AG04450 (cell line): ENCODE results near the gene NUTM2G. TPM values are rescaled to one million over a fixed set of nuclear protein-coding genes. Genes with fewer than 3 reads are reported as not detected.
"Not testable (repeated sequence)": the region's sequence is repeated elsewhere in the genome, so short reads cannot be mapped to it uniquely, and the experiment has no call there.

Experiments used
- CTCF ChIA-PET: fragments of 300-600, 350-600 bp; formaldehyde crosslinking; extraction: SDS; loops from one replicate; lab custom pipeline; 2022; ENCODE audit warnings: antibody characterized with exemption, inconsistent platforms; lab: Charles Lee
- POLR2A ChIA-PET: fragments of 350-600 bp; formaldehyde crosslinking; extraction: SDS; loops from one replicate; lab custom pipeline; 2021; ENCODE audit warnings: antibody characterized with exemption, inconsistent platforms; lab: Yijun Ruan, JAX
- DNase-seq: peaks from one replicate; pipeline ENCODE4 v3.0.0-alpha.2; 2011; ENCODE audit warnings: low read depth, low spot score
- H3K27ac ChIP-seq: one replicate; pipeline ENCODE4 v1.5.1; 2012; ENCODE audit warnings: low read depth, low read length, control low read depth
- H3K27me3 ChIP-seq: one replicate; pipeline ENCODE4 v1.6.0; 2012; ENCODE audit warnings: low read length; ENCODE audit not compliant: control insufficient read depth, insufficient read depth
- H3K4me3 ChIP-seq: 2 replicates; pipeline ENCODE4 v1.5.1; 2011; ENCODE audit warnings: mild to moderate bottlenecking, low read depth, low read length, control low read depth
- H3K9me3 ChIP-seq: 2 replicates; pipeline ENCODE4 v1.5.1; 2012; ENCODE audit warnings: low read length; ENCODE audit not compliant: control insufficient read depth, insufficient read depth
- polyA plus RNA-seq: library from polyadenylated mRNA; depleted of rRNA; stranded (reverse); fragments of >200 nt; gene quantifications from 2 replicates; pipeline ENCODE4 v1.2.3, GENCODE V29; 2011
- TF ChIP-seq, protein P1 (sequence below): IDR thresholded peaks from 2 replicates; pipeline ENCODE4 v1.5.1; 2011; ENCODE audit warnings: low read depth, low read length, control low read depth, inconsistent platforms

NUTM2G gene
- polyA plus RNA-seq, 1 experiment: not detected

- ChIA-PET CTCF (no interaction called here), POLR2A (no interaction called here)
- Histone ChIP-seq H3K27ac (no peak overlapping the region), H3K9me3 (no peaks in the 10 kb centered on the region), H3K4me3 (no peak overlapping the region), H3K27me3 (no peaks in the 10 kb centered on the region)
- TF ChIP-seq, protein P1, sequence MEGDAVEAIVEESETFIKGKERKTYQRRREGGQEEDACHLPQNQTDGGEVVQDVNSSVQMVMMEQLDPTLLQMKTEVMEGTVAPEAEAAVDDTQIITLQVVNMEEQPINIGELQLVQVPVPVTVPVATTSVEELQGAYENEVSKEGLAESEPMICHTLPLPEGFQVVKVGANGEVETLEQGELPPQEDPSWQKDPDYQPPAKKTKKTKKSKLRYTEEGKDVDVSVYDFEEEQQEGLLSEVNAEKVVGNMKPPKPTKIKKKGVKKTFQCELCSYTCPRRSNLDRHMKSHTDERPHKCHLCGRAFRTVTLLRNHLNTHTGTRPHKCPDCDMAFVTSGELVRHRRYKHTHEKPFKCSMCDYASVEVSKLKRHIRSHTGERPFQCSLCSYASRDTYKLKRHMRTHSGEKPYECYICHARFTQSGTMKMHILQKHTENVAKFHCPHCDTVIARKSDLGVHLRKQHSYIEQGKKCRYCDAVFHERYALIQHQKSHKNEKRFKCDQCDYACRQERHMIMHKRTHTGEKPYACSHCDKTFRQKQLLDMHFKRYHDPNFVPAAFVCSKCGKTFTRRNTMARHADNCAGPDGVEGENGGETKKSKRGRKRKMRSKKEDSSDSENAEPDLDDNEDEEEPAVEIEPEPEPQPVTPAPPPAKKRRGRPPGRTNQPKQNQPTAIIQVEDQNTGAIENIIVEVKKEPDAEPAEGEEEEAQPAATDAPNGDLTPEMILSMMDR: no peak
- no peak for DNase-seq
Observed at GRCh38 chr9:96892131-96892530, 36.5 kb upstream of the NUTM2G start.

GRCh38 chr9:96900010-96900409 is 28.6 kb upstream of the NUTM2G start:
- DNase-seq, H3K27me3 ChIP-seq, POLR2A ChIA-PET, H3K9me3 ChIP-seq, CTCF ChIA-PET, H3K27ac ChIP-seq, H3K4me3 ChIP-seq: not testable (repeated sequence)

- H3K4me3 ChIP-seq, DNase-seq, CTCF ChIA-PET, H3K27ac ChIP-seq, H3K27me3 ChIP-seq, H3K9me3 ChIP-seq, POLR2A ChIA-PET: not testable (repeated sequence)
Observed at GRCh38 chr9:96904947-96905722, 23.5 kb upstream of the NUTM2G start.

- H3K4me3 ChIP-seq, POLR2A ChIA-PET, H3K27me3 ChIP-seq, DNase-seq, H3K27ac ChIP-seq, CTCF ChIA-PET, H3K9me3 ChIP-seq: not testable (repeated sequence)
Observed at GRCh38 chr9:96908479-96908878, 20.2 kb upstream of the NUTM2G start.

- POLR2A ChIA-PET, DNase-seq, H3K4me3 ChIP-seq, CTCF ChIA-PET, H3K9me3 ChIP-seq, H3K27me3 ChIP-seq, H3K27ac ChIP-seq: not testable (repeated sequence)
Observed at GRCh38 chr9:96915539-96915938, 13.1 kb upstream of the NUTM2G start.

DNA sequence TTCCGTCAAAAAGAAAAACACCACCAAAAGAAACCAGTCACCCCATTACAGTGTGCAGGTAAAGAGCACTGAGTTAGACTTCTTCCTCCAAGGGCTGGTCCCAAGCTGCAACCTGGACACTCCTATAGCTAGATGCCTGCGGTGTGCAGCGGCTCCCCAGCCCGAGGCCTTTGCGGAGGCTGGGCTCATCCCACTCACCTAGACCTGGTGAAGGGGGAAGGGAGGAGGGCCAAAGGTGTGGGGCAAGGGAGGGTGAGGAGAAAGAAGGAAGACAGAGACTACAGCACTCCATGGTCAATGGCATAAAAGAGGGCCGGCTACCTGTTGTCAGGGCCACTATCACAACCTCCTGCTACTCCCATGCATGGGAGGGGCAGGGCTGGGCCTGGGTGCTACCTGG is 12.1 kb upstream of the NUTM2G start:
- CTCF ChIA-PET, H3K27me3 ChIP-seq, H3K4me3 ChIP-seq, DNase-seq, H3K9me3 ChIP-seq, POLR2A ChIA-PET, H3K27ac ChIP-seq: not testable (repeated sequence)

GRCh38 chr9:96918550-96918949 is 10.1 kb upstream of the NUTM2G start:
- CTCF ChIA-PET, H3K4me3 ChIP-seq, POLR2A ChIA-PET, H3K27ac ChIP-seq, DNase-seq, H3K9me3 ChIP-seq, H3K27me3 ChIP-seq: not testable (repeated sequence)

GRCh38 chr9:96920803-96921202 is 7.8 kb upstream of the NUTM2G start:
- CTCF ChIA-PET, POLR2A ChIA-PET, H3K9me3 ChIP-seq, DNase-seq, H3K27me3 ChIP-seq, H3K27ac ChIP-seq, H3K4me3 ChIP-seq: not testable (repeated sequence)

DNA sequence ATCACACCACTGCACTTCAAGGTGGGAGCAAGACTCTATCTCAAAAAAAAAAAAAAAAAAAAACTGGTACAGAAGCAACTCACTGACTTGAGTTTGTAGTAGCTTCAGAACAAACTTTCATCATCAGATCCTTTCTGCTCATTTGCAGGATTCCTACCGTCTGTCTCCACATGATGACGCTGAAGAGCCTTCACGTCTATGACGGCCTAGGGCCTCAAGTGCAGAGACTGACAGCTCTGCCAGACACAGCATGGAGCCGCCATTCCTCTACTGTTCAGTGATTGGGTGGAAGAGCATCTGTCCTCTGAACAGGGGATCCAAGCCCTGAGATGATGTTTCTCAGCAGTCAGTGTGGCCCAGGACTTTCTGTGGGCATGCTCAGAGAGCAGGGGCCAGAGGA is 3.1 kb upstream of the NUTM2G start:
- H3K27me3 ChIP-seq, POLR2A ChIA-PET, H3K9me3 ChIP-seq, H3K4me3 ChIP-seq, H3K27ac ChIP-seq, CTCF ChIA-PET, DNase-seq: not testable (repeated sequence)

DNA sequence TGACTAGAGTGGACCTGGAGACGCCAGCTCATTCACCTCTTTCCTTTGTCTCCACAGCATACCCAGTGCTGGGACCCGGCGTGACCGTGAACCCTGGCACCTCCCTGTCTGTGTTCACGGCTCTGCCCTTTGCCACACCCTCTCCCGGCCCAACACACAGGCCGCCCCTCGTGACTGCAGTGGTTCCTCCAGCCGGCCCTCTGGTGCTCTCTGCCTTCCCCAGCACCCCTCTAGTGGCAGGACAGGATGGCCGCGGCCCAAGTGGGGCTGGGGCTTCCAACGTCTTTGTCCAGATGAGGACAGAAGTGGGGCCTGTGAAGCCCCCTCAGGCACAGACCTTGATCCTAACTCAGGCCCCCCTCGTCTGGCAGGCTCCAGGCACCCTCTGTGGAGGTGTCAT is 3.0 kb downstream of the NUTM2G start:
- POLR2A ChIA-PET, H3K27ac ChIP-seq, CTCF ChIA-PET, DNase-seq, H3K27me3 ChIP-seq, H3K4me3 ChIP-seq, H3K9me3 ChIP-seq: not testable (repeated sequence)

GRCh38 chr9:96934097-96934496 is 5.5 kb downstream of the NUTM2G start:
- H3K27me3 ChIP-seq, DNase-seq, H3K27ac ChIP-seq, CTCF ChIA-PET, H3K9me3 ChIP-seq, POLR2A ChIA-PET, H3K4me3 ChIP-seq: not testable (repeated sequence)
